Dendritic cell treated with granulocyte-macrophage colony-stimulating factor and Interleukin-4, amounts not matched to agents 40 ng/mL and 50 ng/mL, for 4 days (primary cell): ENCODE results near the gene ANKRD31.
"Not testable (repeated sequence)": the region's sequence is repeated elsewhere in the genome, so short reads cannot be mapped to it uniquely, and the experiment has no call there.

Experiments used
- H3K27ac Mint-ChIP-seq: one replicate; pipeline ENCODE4 v1.8.0; 2022; ENCODE audit warnings: mild to moderate bottlenecking, mixed read lengths
- H3K27me3 Mint-ChIP-seq: one replicate; pipeline ENCODE4 v1.8.0; 2022; ENCODE audit warnings: mild to moderate bottlenecking, mixed read lengths
- H3K36me3 Mint-ChIP-seq: one replicate; pipeline ENCODE4 v1.8.0; 2022; ENCODE audit warnings: low read depth, mixed read lengths
- H3K4me1 Mint-ChIP-seq: one replicate; pipeline ENCODE4 v1.8.0; 2022; ENCODE audit warnings: low read depth, mixed read lengths
- H3K4me3 Mint-ChIP-seq: one replicate; pipeline ENCODE4 v1.8.0; 2022; ENCODE audit warnings: mild to moderate bottlenecking, moderate library complexity, mixed read lengths
- H3K9me3 Mint-ChIP-seq: one replicate; pipeline ENCODE4 v1.8.0; 2022; ENCODE audit warnings: mixed read lengths
- intact Hi-C: fragments of 100-400 bp; cut with micrococcal nuclease; formaldehyde crosslinking; loops from one replicate; pipeline ENCODE4 v1.15.0; 2022

ANKRD31 gene

DNA sequence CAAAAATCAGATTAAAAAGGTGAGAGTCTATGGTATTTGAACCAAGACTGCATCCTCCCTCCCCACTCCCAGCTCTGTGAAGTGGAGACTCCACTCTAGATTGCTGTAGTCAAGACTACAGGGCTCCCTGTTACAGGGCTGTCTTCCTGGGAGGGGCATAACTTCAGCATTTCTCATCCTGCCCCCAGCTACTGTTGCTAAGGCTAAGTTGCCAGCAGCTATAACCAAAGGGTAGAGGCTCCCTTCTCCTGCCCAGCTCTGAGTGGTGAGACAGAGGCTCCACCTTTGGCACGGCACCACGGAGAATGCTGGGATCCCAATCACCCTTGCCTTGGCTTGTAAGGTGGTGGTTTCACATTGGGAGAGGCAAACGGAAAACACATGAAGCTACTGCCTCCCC is 145.1 kb downstream of the ANKRD31 start:
- Mint-ChIP-seq H3K36me3 (no peaks in the 10 kb centered on the region), H3K4me3 (no peak overlapping the region), H3K4me1 (peaks cover 18% of the 10 kb centered on the region), H3K9me3 (no peaks in the 10 kb centered on the region), H3K27ac (no peak overlapping the region), H3K27me3 (no peaks in the 10 kb centered on the region)
- intact Hi-C loops: no loop called here

DNA sequence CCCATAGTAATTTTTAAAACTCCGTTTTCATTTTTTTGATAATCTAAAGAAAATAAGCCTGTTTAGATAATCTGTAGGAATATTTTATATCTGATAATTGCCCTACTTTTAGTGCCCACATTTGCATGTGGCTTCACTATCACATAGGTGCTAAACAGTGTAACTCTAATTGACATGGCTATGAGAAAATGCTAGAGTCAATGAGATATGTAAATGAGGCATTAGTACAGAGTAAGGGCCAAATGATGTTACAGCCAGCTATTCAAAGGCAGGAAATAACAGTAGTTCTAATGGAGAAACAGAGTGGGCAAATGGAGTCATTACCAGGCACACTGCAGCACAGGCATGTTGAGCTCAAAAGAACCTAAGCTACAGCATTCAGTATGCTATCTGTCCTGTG is 147.0 kb downstream of the ANKRD31 start:
- Mint-ChIP-seq H3K9me3 (no peaks in the 10 kb centered on the region), H3K27me3 (no peaks in the 10 kb centered on the region), H3K4me1 (peaks cover 5% of the 10 kb centered on the region), H3K27ac (no peak overlapping the region), H3K36me3 (no peaks in the 10 kb centered on the region), H3K4me3 (no peak overlapping the region)
- intact Hi-C loops: no loop called here

DNA sequence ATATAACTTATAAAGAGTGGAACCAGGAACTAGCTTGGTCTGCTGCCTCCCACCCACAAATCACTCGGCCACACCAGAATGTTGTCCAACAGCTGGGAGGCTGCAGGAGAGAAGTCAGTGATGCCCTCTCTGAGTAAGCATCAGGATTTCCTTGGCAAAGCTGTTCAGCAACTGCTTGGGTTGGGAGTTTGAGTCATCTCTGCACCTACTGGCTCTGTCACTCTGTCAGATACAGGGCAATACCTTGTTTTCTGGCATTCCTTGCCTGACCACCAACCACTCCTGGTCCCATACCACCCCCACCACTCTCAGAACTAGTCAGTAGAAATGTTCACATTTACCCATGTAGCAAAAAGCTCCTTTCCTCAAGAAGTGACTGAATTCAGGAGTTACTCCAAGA is 147.5 kb downstream of the ANKRD31 start:
- Mint-ChIP-seq H3K9me3 (no peaks in the 10 kb centered on the region), H3K27me3 (no peaks in the 10 kb centered on the region), H3K4me3 (no peak overlapping the region), H3K27ac (no peak overlapping the region), H3K36me3 (no peaks in the 10 kb centered on the region), H3K4me1 (no peaks in the 10 kb centered on the region)
- intact Hi-C loops: no loop called here

DNA sequence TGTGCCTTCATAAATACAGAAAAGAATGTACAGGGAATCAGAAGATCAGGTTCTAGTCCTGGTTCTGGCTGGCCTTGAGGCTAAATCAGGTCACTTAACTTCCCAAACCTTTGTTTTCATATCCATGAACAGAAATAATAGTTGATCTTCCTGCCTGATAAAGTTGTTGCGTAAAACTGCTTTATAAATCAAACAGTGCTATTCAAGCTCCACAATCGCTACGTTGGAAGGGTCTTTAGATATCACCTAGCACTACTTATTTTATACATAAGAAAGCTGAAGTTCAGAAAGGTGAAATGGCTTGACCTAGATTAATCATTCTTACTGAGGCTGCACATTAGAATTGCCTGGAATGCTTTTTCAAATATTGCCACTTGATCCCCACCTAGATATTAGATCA is 148.0 kb downstream of the ANKRD31 start:
- H3K9me3 Mint-ChIP-seq: no peaks in the 10 kb centered on the region
- no peak overlapping the region for H3K27ac Mint-ChIP-seq
- no peaks in the 10 kb centered on the region for H3K4me1 Mint-ChIP-seq
- intact Hi-C loops: no loop called here
- H3K27me3 Mint-ChIP-seq: no peaks in the 10 kb centered on the region
- H3K4me3 Mint-ChIP-seq: no peak overlapping the region
- no peaks in the 10 kb centered on the region for H3K36me3 Mint-ChIP-seq

DNA sequence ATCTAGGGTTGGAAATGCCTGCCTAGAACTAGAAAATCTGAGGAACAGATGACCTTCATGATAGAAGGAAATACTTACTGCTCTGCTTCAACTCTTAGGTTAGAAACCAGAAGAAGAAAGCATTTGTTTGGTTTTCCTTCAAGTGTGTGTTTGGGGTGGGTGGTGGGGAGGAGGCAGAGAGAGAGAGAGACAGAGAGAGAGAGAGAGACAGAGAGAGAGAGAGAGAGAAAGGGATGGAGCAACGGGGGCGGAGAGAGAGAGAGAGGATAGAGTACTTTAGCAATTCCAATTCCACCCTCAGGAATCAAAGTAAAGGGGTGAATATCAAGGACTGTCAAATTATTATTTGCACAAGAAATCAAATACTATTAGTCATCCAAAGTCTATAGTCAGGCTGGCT is 155.2 kb downstream of the ANKRD31 start:
- Mint-ChIP-seq H3K9me3 (no peaks in the 10 kb centered on the region), H3K4me3 (no peak overlapping the region), H3K27me3 (no peaks in the 10 kb centered on the region), H3K36me3 (no peaks in the 10 kb centered on the region), H3K4me1 (no peaks in the 10 kb centered on the region), H3K27ac (no peak overlapping the region)
- intact Hi-C loops: no loop called here

DNA sequence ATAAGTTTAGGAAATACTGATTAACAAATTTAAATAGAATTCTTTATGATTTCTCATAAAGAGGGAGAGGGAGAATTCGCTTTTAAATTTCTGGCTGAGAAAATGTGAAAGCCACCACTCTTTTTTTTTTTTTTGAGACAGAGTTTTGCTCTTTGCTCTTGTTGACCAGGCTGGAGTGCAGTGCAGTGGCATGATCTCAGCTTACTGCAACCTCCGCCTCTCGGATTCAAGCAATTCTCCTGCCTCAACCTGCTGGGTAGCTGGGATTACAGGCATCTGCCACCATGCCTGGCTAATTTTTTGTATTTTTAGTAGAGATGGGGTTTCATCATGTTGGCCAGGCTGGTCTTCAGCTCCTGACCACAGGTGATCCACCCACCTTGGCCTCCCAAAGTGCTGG is 157.3 kb downstream of the ANKRD31 start:
- H3K36me3 Mint-ChIP-seq: not testable (repeated sequence)

DNA sequence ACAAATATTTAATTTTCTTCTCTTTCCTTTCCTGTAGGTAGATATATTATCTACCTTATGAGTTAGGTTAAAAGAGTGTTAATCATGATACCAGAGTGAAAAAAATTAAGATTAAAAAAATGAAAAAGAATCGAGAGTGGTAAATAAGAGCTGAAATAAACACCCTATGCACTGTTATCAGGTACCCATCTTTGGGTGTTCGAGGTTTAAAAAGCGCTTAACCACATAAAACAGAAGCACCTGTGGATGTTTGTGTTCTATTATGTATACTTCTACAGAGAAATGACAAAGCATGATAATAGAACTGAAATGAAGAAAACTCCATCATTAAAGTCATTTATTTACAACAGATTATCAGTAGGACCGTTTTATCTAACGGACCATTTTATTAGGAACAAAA is 158.7 kb downstream of the ANKRD31 start:
- H3K4me1 Mint-ChIP-seq: no peaks in the 10 kb centered on the region

More for the DNA sequence above, 157.3 kb downstream of the ANKRD31 start:
- intact Hi-C loops, H3K27ac Mint-ChIP-seq, H3K27me3 Mint-ChIP-seq, H3K4me1 Mint-ChIP-seq, H3K4me3 Mint-ChIP-seq, H3K9me3 Mint-ChIP-seq: not testable (repeated sequence)

DNA sequence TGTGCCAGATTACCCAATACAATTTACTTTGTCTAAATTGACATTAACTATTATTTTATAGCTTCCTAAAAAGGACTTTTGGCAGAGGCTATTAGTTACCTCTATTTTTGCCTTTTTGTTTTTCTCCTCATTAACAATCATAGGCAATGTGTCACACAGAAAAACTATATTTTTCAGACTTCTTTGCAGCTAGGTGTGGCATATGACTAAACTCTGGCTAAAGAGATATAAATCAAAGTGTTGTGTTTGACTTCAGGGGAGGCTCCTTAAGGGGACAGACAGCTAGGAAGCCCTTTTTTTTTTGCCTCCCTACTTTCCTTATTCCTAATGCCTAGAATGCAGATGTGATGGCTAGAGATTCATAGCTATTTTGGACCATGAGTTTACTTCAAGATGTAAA is 164.6 kb downstream of the ANKRD31 start:
- Mint-ChIP-seq H3K9me3 (no peaks in the 10 kb centered on the region), H3K4me3 (no peak overlapping the region), H3K4me1 (no peaks in the 10 kb centered on the region), H3K27me3 (no peaks in the 10 kb centered on the region), H3K36me3 (no peaks in the 10 kb centered on the region), H3K27ac (no peak overlapping the region)
- intact Hi-C loops: no loop called here

More for the DNA sequence above, 158.7 kb downstream of the ANKRD31 start:
- H3K27me3 Mint-ChIP-seq: no peaks in the 10 kb centered on the region
- no peaks in the 10 kb centered on the region for H3K9me3 Mint-ChIP-seq
- no peak overlapping the region for H3K4me3 Mint-ChIP-seq
- no peaks in the 10 kb centered on the region for H3K36me3 Mint-ChIP-seq
- intact Hi-C loops: no loop called here
- no peak overlapping the region for H3K27ac Mint-ChIP-seq

DNA sequence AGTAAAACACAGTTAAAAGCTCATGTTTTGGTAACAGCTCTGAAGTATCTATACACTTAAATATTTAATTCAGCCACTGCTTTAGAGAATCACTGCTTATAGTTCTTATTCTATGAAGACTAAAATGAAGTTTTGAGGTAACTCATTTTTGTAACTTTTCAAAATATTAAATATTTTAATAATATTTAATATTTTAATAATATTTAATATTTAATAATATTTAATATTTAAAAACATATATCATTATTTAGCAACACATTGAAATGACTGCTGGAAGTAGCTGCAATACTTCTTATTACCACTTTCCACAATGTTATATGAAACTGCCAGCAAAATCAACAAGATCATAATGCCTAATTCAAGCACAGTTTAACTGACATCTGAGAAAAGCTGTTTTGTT is 165.6 kb downstream of the ANKRD31 start:
- no peaks in the 10 kb centered on the region for H3K36me3 Mint-ChIP-seq
- H3K4me1 Mint-ChIP-seq: no peaks in the 10 kb centered on the region
- no peak overlapping the region for H3K4me3 Mint-ChIP-seq
- no peaks in the 10 kb centered on the region for H3K9me3 Mint-ChIP-seq
- intact Hi-C loops: no loop called here
- H3K27me3 Mint-ChIP-seq: no peaks in the 10 kb centered on the region
- no peak overlapping the region for H3K27ac Mint-ChIP-seq

DNA sequence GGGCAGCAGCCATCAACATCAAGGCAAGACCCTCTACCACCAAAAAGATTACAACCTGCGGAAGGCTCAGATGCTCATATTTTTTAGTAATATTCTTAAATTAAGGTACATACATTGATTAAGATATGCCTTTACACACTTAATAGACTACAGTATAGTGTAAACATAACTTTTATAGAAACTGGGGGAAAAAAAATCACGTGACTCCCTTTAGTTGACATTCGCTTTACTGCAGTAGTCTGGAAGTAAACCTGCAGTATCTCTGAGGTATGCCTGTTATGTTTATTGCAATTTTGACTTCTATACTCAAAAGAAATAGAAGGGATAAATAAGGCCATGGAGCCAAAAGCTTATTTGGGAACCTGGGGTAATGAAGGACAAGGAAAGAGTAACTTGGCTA is 169.2 kb downstream of the ANKRD31 start:
- intact Hi-C loops: no loop called here
- no peak overlapping the region for H3K27ac Mint-ChIP-seq
- H3K9me3 Mint-ChIP-seq: no peaks in the 10 kb centered on the region
- no peak overlapping the region for H3K4me3 Mint-ChIP-seq
- no peaks in the 10 kb centered on the region for H3K4me1 Mint-ChIP-seq
- H3K27me3 Mint-ChIP-seq: no peaks in the 10 kb centered on the region
- H3K36me3 Mint-ChIP-seq: no peaks in the 10 kb centered on the region

DNA sequence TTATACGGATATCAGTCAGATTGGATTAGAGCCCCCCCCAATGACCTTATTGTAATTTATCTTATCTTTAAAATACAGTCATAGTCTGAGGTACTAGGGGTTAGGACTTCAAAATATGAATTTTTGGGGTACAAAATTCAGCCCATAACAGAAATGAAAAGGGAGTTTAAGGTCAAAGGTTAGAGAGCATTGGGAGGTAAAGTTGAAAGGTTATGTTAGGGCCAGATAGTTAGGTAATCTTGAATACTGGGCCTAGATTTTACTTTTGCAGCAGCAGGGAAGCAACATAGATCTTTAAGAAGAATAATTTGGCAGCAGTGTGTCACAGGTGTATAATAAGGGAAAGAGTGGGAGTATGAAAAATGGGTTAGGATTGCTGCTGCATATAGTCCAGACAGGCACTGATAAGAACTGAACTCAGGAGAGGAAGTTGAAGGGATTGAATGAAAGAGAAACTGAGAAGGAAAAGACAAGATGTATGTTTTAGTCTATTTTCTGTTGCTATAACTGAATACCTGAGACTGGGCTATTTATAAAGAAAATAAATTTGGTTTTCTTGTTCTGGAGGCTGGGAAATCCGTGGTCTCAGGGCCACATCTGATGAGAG is 173.7 kb downstream of the ANKRD31 start:
- Mint-ChIP-seq H3K4me1 (peaks cover 14% of the 10 kb centered on the region), H3K4me3 (no peak overlapping the region), H3K27me3 (peaks cover 15% of the 10 kb centered on the region), H3K9me3 (no peaks in the 10 kb centered on the region), H3K27ac (no peak overlapping the region), H3K36me3 (no peaks in the 10 kb centered on the region)
- intact Hi-C loops: no loop called here

DNA sequence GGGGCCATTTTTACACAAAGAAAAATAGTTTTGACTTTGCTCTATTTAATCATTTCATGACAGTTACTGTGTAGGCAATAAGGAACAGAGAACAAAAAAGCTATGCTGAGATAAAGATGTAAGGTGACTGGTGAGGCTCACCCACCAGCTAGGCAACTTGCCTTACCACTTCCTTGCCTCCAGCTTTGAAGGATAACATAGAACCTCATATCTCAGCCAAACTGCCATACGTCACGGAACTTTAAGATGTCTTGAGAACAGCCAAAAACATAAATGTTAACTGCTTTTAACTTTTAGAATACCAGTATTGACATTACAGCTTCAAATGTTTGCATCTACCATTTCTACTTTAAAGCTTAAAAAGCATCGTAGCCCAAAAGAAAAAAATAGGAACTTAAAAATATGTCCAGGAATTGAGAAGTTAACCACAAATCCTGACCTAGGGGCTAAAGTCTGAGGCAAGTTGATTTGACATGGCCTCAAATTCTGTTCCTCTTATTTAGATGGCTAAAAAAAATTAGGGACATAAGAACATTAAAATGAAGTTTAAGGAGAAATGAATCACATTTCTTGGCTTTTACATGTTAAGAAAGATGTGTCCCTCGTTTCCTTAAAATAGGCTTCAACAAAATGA is 176.6 kb downstream of the ANKRD31 start:
- no peak overlapping the region for H3K4me3 Mint-ChIP-seq
- peaks cover 14% of the 10 kb centered on the region for H3K4me1 Mint-ChIP-seq
- H3K27ac Mint-ChIP-seq: no peak overlapping the region
- no peaks in the 10 kb centered on the region for H3K36me3 Mint-ChIP-seq
- peaks cover 41% of the 10 kb centered on the region for H3K27me3 Mint-ChIP-seq
- intact Hi-C loops: no loop called here
- H3K9me3 Mint-ChIP-seq: no peaks in the 10 kb centered on the region

DNA sequence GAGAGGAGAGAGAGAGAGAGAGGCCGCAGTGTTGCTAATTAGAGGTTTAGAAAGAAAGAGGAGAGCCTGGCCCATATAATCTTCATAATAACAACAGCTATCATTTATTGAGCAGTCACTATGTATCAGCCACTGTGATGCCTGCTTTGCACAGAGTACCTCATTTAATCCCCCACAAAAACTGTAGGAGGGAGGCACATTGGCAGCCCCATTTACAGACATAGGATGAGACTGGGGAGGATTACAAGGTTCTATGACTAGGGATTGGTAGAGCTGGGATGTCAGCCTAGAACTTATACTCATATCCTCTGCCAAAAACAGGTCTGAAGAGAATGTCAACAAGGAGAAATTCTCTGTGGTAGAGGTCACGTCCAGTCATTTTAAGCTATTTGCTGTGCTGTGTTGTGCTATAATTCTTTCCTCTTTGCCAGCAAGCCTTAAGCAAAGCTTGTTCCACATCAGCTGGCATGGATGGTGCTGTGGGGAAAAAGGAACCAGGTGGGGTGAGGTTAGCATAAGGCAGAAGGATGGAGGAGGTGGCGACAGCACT is 177.6 kb downstream of the ANKRD31 start:
- no peak overlapping the region for H3K4me3 Mint-ChIP-seq
- H3K27ac Mint-ChIP-seq: no peak overlapping the region
- peaks cover 51% of the 10 kb centered on the region for H3K27me3 Mint-ChIP-seq
- H3K4me1 Mint-ChIP-seq: peaks cover 14% of the 10 kb centered on the region
- H3K36me3 Mint-ChIP-seq: no peaks in the 10 kb centered on the region
- intact Hi-C loops: no loop called here
- no peaks in the 10 kb centered on the region for H3K9me3 Mint-ChIP-seq

DNA sequence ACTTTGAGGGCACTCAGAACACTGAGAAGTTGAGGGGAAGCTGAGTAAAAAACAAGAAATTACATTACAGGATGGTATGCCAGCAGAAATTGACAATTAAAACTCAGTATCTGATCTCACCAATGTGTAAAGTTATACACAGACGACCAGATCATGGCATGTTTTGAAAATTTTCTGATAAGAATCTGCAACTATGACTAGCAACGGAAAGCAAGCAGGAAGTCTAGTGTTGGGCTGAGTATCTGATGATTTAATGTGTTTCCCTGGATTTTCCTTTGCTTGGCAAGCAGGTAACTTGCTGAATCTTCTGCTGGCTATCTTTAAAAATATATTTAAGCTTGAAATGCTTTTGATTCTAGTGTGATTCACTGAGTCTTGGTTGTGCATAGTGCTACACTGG is 179.1 kb downstream of the ANKRD31 start:
- Mint-ChIP-seq H3K27me3 (peaks cover 60% of the 10 kb centered on the region), H3K4me1 (peaks cover 14% of the 10 kb centered on the region), H3K36me3 (no peaks in the 10 kb centered on the region), H3K4me3 (no peak overlapping the region), H3K27ac (no peak overlapping the region), H3K9me3 (no peaks in the 10 kb centered on the region)
- intact Hi-C loops: no loop called here

DNA sequence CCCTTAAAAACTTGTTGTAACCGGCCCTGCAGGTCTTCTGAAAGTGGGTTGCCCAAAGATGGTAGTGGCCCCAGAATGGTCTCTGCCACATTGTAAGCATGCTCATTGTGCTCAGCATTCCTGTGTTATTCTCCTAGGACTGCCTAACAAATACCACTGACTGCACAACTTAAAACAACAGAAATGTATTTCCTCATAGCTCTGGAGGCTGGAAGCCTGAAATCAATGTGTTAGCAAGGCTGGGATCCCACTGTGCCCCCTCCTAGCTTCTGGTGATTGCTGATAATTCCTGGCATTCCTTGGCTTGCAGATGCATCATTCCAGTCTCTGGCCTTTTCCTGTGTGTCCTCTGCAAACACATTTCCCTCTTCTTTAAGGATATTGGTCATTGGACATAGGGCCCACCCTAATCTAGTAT is 180.9 kb downstream of the ANKRD31 start:
- H3K4me3 Mint-ChIP-seq: no peak overlapping the region
- H3K27ac Mint-ChIP-seq: no peak overlapping the region
- H3K27me3 Mint-ChIP-seq: peaks cover 78% of the 10 kb centered on the region
- no peaks in the 10 kb centered on the region for H3K36me3 Mint-ChIP-seq
- intact Hi-C loops: no loop called here
- H3K4me1 Mint-ChIP-seq: peaks cover 24% of the 10 kb centered on the region
- no peaks in the 10 kb centered on the region for H3K9me3 Mint-ChIP-seq
